ENCODE results near the gene GGCT.
A peak's percentile ranks its signal among the peaks of the same experiment; 100 is the strongest.

GGCT gene

DNA sequence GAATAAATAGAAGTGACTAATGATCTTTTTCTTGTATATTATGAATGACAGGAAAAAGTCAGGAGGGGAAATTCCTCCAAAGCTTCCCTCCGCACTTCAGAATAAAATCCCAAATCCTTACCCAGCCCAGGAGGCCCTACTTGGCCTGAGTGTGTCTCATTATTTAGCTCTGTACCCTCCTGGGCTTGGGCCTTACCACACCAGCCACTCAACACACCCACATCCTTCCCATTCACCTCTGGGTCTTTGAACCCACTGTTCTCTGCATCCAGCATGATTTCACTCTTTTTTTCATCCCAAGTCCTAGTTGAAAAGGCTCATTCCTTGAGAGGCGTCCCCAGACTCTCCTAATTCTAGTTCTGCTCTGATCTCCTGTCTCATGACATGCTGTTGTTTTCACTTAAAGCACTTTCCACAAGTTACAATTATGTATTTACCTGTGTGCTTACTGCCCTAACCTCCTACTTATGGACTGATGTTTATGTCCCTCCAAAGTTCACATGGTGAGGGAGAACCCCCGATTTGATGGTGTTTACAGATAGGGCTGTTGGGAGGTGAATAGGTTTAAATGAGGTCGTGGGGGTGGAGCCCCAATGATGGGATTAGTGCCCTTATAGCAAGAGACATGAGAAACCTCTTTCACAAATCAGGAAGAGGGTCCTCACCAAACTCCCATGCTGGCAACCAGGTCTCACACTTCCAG lies 32.4 kb downstream of the GGCT start:
- no peak overlapping the region for H3K4me3 ChIP-seq
- H3K27ac ChIP-seq: peak overlapping the region; percentile 80 to 84
- TF ChIP-seq, protein P1, sequence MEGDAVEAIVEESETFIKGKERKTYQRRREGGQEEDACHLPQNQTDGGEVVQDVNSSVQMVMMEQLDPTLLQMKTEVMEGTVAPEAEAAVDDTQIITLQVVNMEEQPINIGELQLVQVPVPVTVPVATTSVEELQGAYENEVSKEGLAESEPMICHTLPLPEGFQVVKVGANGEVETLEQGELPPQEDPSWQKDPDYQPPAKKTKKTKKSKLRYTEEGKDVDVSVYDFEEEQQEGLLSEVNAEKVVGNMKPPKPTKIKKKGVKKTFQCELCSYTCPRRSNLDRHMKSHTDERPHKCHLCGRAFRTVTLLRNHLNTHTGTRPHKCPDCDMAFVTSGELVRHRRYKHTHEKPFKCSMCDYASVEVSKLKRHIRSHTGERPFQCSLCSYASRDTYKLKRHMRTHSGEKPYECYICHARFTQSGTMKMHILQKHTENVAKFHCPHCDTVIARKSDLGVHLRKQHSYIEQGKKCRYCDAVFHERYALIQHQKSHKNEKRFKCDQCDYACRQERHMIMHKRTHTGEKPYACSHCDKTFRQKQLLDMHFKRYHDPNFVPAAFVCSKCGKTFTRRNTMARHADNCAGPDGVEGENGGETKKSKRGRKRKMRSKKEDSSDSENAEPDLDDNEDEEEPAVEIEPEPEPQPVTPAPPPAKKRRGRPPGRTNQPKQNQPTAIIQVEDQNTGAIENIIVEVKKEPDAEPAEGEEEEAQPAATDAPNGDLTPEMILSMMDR (IDR thresholded peaks at IDR 0.05): no peak
- DNase-seq (ENCODE audit: low spot score): no peak

DNA sequence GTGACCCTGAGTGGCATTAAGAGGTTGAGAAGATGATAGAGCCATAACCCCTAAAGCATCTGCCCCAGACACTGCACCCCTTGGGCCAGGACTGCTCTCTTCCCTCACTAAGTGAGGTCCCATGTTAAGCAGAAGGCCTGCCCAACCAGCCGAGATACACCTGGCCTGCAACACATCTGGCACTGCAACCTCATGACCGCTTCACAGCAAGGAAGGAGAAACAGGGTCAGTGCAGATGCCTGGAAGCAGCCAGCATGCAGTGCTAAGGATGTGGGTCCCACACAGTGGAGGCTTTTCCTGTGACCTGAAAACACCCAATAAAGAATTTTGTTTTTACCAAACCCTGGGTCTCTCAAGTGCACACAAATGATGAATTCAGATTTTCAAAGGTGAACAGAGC lies 33.4 kb downstream of the GGCT start:
- Histone ChIP-seq H3K4me3 (peak overlapping the region; percentile 2), H3K27ac (peak overlapping the region; percentile 80 to 84)
- no peak for DNase-seq (ENCODE audit: low spot score)
- TF ChIP-seq, protein P1 (IDR thresholded peaks at IDR 0.05): no peak

DNA sequence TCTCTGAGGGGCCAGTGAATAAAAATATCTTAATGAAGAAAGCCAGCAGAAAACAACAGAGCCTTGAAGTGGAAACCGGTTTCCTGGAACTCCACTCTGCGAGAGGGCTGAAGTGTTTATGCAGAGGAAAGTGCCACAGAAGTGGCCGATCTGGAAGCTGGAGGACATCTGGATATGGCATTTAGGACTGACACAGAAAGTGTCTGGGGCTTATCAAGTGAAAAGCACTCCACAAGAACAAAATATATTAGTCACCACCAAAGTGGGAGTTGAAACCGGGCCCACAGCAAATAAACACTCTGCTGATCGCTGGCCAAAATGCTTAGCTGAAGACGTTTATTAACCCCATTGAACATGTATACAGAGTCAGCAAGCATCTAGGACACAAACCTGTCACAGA lies 33.9 kb downstream of the GGCT start:
- TF ChIP-seq, protein P1 (IDR thresholded peaks at IDR 0.05): no peak
- Histone ChIP-seq H3K4me3 (peak overlapping the region; percentile 56), H3K27ac (peak overlapping the region; percentile 80 to 84)
- DNase-seq (ENCODE audit: low spot score): no peak

DNA sequence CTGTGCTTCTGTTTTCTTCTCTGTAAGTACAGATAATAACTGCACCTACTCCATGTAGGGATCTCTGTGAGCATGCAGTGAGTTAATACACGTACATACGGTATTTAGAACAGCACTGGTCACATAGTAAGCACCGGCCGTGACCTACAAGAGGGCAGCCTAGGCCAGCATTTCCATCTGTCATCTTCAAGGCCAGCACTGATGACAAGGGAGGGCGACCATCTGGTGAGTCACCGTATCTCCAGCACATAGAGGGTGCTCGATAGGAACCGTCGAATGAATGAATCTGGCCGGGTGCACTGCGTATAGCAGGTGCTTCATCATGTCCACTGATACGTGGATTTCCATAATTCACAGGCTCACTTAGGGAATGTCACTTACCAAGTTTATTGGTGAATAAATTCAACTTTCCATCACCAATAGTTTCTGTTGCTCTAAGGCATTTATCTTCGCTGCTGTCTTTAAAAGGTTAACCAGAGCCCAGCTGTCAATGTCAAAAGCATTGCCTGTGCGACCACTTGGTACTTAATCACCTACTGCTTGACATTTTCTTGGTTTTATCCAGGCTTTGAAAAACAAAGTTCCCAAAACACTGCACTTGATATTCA lies 34.4 kb downstream of the GGCT start:
- DNase-seq (ENCODE audit: low spot score): no peak
- TF ChIP-seq, protein P1 (IDR thresholded peaks at IDR 0.05): no peak
- Histone ChIP-seq H3K27ac (peak overlapping the region; percentile 80 to 84), H3K4me3 (peak overlapping the region; percentile 56)

DNA sequence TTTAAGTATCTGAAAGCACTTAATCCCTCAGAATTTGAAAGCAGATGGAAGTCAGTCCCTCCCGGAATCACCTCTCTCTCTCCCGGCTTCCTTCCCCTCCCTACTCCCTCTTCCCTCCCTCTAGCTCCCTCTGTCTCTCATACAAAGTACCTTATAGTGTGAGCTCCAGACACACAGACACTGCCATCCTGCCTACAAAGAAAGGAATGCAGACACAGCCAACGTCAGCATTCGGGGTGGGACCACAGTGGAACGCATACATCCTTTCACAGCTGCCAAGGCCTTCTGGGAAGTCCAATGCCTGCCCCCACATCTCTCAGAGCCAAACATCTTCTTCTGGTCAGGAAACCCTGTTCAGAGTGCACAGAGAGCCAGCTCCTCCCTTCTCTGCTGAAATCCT lies 35.3 kb downstream of the GGCT start:
- peak overlapping the region; percentile 56 for H3K4me3 ChIP-seq
- peak; percentile 94 for DNase-seq (ENCODE audit: low spot score)
- TF ChIP-seq, protein P1 (IDR thresholded peaks at IDR 0.05): no peak

DNA sequence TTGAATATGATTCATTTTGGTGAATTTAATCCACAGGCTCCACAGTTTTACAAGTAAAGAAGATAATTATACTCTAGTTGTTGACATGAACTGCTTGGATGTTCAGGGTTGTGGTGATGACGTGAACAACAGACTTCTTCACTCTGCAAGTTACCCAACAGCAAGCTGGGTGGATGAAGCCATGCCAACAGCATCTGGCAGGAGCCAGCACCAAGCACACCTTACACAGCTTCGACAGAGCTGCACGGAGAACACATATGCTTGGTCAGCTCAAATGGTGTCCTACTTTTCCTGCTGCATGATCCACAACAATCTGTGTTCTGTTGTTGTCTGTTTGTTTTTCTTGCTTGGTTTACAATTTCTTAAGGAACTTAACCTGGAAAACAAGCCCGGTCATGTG lies 35.8 kb downstream of the GGCT start:
- DNase-seq (ENCODE audit: low spot score): no peak
- Histone ChIP-seq H3K27ac (peak overlapping the region; percentile 80 to 84), H3K4me3 (peak overlapping the region; percentile 56)
- TF ChIP-seq, protein P1 (IDR thresholded peaks at IDR 0.05): no peak

More for the DNA sequence above, 35.3 kb downstream of the GGCT start:
- peak overlapping the region; percentile 80 to 84 for H3K27ac ChIP-seq

DNA sequence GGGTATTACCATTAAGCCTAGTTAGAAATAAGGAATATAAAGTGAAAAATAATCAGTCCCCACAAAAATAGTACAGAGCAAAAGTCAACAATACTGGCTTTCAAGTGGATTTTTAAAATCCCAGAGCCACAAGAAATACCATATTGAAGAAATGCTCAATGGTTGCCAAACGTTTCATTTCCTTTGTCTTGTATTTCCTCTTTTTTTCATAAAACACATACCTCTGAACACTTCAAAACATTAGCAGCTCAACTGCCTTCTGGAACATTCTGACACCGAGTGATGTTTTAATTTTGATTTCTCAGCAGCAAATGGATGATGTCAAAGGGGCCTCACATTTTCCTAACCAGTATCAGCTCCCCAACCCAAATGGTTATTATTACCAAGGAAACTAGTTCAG lies 36.6 kb downstream of the GGCT start:
- peak overlapping the region; percentile 80 to 84 for H3K27ac ChIP-seq
- no peak overlapping the region for H3K4me3 ChIP-seq
- DNase-seq (ENCODE audit: low spot score): no peak
- TF ChIP-seq, protein P1 (IDR thresholded peaks at IDR 0.05): no peak
